SK-N-SH (cell line): ENCODE data around the gene MGRN1.
"Not testable (repeated sequence)": the region's sequence is repeated elsewhere in the genome, so short reads cannot be mapped to it uniquely, and the experiment has no call there.

ENCODE experiments used
- CTCF ChIP-seq: fragments of 200-600 bp; sonication (generic); IDR thresholded peaks from 2 replicates; pipeline ENCODE4 v1.6.1; 2017; ENCODE audit warnings: antibody characterized with exemption, mild to moderate bottlenecking, moderate library complexity
- EP300 ChIP-seq, 2 experiments: IDR thresholded peaks; 2 replicates each; pipeline versions ENCODE4 v1.4.0 to v1.6.1; 2012; ENCODE audit warnings: borderline replicate concordance in 1 of 2, low read depth in 1 of 2, low read length in 1 of 2
- FOSL2 ChIP-seq: IDR thresholded peaks from 2 replicates; pipeline ENCODE4 v1.4.0; 2012; ENCODE audit warnings: low read depth, mild to moderate bottlenecking, moderate library complexity, borderline replicate concordance
- FOXJ3 ChIP-seq: sonication (generic); formaldehyde crosslinking; IDR thresholded peaks from 2 replicates; pipeline ENCODE4 v1.5.1; 2020; ENCODE audit warnings: mild to moderate bottlenecking, missing genetic modification reagents
- MXI1 ChIP-seq: IDR thresholded peaks from 2 replicates; pipeline ENCODE4 v1.6.1; 2012; ENCODE audit warnings: mild to moderate bottlenecking, low read depth, low read length, improper control_type of control experiment
- NRF1 ChIP-seq: IDR thresholded peaks from 2 replicates; pipeline ENCODE4 v1.6.1; 2012; ENCODE audit warnings: low read depth, mild to moderate bottlenecking, low read length
- POLR2AphosphoS5 ChIP-seq: IDR thresholded peaks from 2 replicates; pipeline ENCODE4 v1.6.1; 2012; ENCODE audit warnings: low read depth, low read length
- REST ChIP-seq: IDR thresholded peaks from 2 replicates; pipeline ENCODE4 v1.6.1; 2012; ENCODE audit warnings: mild to moderate bottlenecking, low read depth, low read length, moderate library complexity
- RXRA ChIP-seq: IDR thresholded peaks from 2 replicates; pipeline ENCODE4 v1.4.0; 2012; ENCODE audit warnings: low read depth, mild to moderate bottlenecking, borderline replicate concordance
- SIN3A ChIP-seq: IDR thresholded peaks from 2 replicates; pipeline ENCODE4 v1.6.1; 2012; ENCODE audit warnings: low read depth, mild to moderate bottlenecking, low read length, moderate library complexity, borderline replicate concordance
- USF2 ChIP-seq: fragments of 150-350 bp; IDR thresholded peaks from 2 replicates; pipeline ENCODE4 v1.6.1; 2017; ENCODE audit warnings: antibody characterized with exemption, low read length, low read depth, borderline replicate concordance
- YY1 ChIP-seq: IDR thresholded peaks from 2 replicates; pipeline ENCODE4 v1.4.0; 2012; ENCODE audit warnings: low read depth, mild to moderate bottlenecking

- TF ChIP-seq CTCF = peak; percentile 78
- TF ChIP-seq EP300 (IDR thresholded peaks at IDR 0.05; ENCODE audit: borderline replicate concordance in 1 of 2, low read depth in 1 of 2, low read length in 1 of 2); NRF1; FOXJ3 (CRISPR knock-in tag); SIN3A; REST; MXI1; YY1; POLR2AphosphoS5; FOSL2; RXRA; USF2: not testable (repeated sequence)
These were observed 25.9 kb downstream of the MGRN1 start for GRCh38 chr16:4650443-4651074.
